MCF 10A (cell line): Measurements from ENCODE around the gene CYP2R1. TPM values are rescaled to one million over a fixed set of nuclear protein-coding genes. Genes with fewer than 3 reads are reported as not detected.

Experiments
- BruUV-seq: library from RNA; stranded (reverse); fragments of 400-500 nt; replicated peaks from 2 replicates; lab custom pipeline; 2021; lab: Mats Ljungman, UMichigan
- CTCF ChIA-PET: fragments of 300-600 bp; sonication (Branson Sonifier 250); formaldehyde crosslinking; extraction: SDS; loops from one replicate; lab custom pipeline; 2021; ENCODE audit warnings: antibody characterized with exemption, inconsistent platforms; lab: Yijun Ruan, JAX
- POLR2A ChIA-PET: fragments of 300-600, 350-650 bp; sonication (Branson Sonifier 250); formaldehyde crosslinking; extraction: SDS; loops from one replicate; lab custom pipeline; 2020; ENCODE audit warnings: antibody characterized with exemption, inconsistent platforms; lab: Yijun Ruan, JAX
- DNase-seq: peaks from one replicate; pipeline ENCODE4 v3.0.0-alpha.2; 2018; ENCODE audit not compliant: unreplicated experiment
- H3K27ac Mint-ChIP-seq: one replicate; pipeline ENCODE4 v1.8.0; 2022; ENCODE audit warnings: mild to moderate bottlenecking, low read depth, mixed read lengths; ENCODE audit not compliant: unreplicated experiment
- H3K27me3 Mint-ChIP-seq: one replicate; pipeline ENCODE4 v1.8.0; 2022; ENCODE audit warnings: mixed read lengths; ENCODE audit not compliant: insufficient read depth, unreplicated experiment
- H3K36me3 Mint-ChIP-seq: one replicate; pipeline ENCODE4 v1.8.0; 2022; ENCODE audit warnings: mild to moderate bottlenecking, moderate library complexity, mixed read lengths; ENCODE audit not compliant: insufficient read depth, unreplicated experiment
- H3K4me1 Mint-ChIP-seq: one replicate; pipeline ENCODE4 v1.8.0; 2022; ENCODE audit warnings: mixed read lengths; ENCODE audit not compliant: insufficient read depth, unreplicated experiment
- H3K4me3 Mint-ChIP-seq: one replicate; pipeline ENCODE4 v1.8.0; 2022; ENCODE audit warnings: mild to moderate bottlenecking, moderate library complexity, mixed read lengths; ENCODE audit not compliant: unreplicated experiment
- H3K9me3 Mint-ChIP-seq: one replicate; pipeline ENCODE4 v1.8.0; 2022; ENCODE audit warnings: mixed read lengths; ENCODE audit not compliant: unreplicated experiment
- intact Hi-C: fragments of 100-400 bp; cut with micrococcal nuclease; formaldehyde crosslinking; loops from 2 replicates; pipeline ENCODE4 v1.14.1; 2022
- total RNA-seq: library from RNA; stranded (reverse); gene quantifications from 2 replicates; pipeline ENCODE4 v1.2.3, GENCODE V29; 2022
- TF ChIP-seq, protein P1 (sequence below): fragments of 200-600 bp; IDR thresholded peaks from one replicate; pipeline ENCODE4 v1.8.0; 2022; ENCODE audit warnings: antibody characterized with exemption, mild to moderate bottlenecking; ENCODE audit not compliant: unreplicated experiment

The CYP2R1 gene
- total RNA-seq, 1 experiment from 2014 or later, result 20.5 TPM

DNA sequence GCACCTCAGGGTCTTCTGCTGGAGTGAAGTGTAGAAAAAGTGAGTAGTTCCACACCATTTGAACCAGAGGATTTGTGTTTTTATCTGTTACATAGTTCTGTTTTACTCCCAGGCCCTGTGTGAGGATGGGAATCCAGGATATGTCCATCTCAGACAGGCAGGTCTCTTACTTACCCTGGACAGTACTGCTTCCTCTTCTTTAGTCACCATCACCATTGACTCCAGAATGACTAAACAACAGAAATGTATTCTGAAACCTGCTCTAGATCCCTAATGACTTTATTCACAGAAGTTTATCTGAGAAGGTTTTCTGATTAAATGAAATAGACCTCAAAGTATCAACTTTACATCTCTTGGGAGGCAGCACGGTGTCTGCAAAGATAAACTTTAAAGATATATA is 33.6 kb downstream of the CYP2R1 start:
- Mint-ChIP-seq H3K4me1 (no peaks in the 10 kb centered on the region), H3K27me3 (peaks cover 22% of the 10 kb centered on the region), H3K4me3 (no peak overlapping the region), H3K27ac (no peak overlapping the region), H3K9me3 (no peaks in the 10 kb centered on the region), H3K36me3 (no peaks in the 10 kb centered on the region)
- TF ChIP-seq, protein P1, sequence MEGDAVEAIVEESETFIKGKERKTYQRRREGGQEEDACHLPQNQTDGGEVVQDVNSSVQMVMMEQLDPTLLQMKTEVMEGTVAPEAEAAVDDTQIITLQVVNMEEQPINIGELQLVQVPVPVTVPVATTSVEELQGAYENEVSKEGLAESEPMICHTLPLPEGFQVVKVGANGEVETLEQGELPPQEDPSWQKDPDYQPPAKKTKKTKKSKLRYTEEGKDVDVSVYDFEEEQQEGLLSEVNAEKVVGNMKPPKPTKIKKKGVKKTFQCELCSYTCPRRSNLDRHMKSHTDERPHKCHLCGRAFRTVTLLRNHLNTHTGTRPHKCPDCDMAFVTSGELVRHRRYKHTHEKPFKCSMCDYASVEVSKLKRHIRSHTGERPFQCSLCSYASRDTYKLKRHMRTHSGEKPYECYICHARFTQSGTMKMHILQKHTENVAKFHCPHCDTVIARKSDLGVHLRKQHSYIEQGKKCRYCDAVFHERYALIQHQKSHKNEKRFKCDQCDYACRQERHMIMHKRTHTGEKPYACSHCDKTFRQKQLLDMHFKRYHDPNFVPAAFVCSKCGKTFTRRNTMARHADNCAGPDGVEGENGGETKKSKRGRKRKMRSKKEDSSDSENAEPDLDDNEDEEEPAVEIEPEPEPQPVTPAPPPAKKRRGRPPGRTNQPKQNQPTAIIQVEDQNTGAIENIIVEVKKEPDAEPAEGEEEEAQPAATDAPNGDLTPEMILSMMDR, result no peak
- intact Hi-C loops, result no loop called here
- DNase-seq, result no peak
- ChIA-PET POLR2A (interaction anchor here (1.5 kb wide), 1 partner anchor 33 kb away, joined by 7 read pairs; the partner anchor contains the start of gene CYP2R1), CTCF (interaction anchor here (1.2 kb wide), 1 partner anchor 16 kb away, joined by 3 read pairs; no protein-coding TSS in a partner anchor)
- no TSS peak for BruUV-seq

DNA sequence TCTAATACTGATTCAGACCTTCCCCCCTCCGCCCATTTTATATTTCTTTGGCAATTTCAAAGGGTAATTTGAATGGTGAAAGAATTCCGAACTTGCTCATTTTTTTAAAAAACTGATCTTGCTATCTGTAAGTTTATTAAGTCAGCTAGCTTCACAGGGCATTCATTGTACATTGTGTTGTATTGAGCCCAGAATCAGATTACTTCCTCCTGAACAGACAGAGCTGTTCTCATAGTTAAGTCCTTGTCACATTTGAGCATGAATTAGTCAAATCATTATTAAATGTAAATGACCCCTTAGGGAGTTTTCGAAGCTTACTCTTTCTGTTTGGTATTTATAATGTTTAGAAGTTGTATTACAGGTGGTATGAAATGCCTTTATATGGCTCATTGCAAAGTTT is 34.4 kb downstream of the CYP2R1 start:
- CTCF ChIA-PET, result interaction anchor here (0.5 to 1.2 kb wide), 4 partner anchors 17 to 353 kb away, joined by 3 to 6 read pairs (median 5); no protein-coding TSS in a partner anchor
- intact Hi-C loops, result no loop called here
- BruUV-seq, result no TSS peak
- H3K36me3 Mint-ChIP-seq, result no peaks in the 10 kb centered on the region
- peaks cover 6% of the 10 kb centered on the region for H3K4me1 Mint-ChIP-seq
- no peaks in the 10 kb centered on the region for H3K9me3 Mint-ChIP-seq
- no peak overlapping the region for H3K27ac Mint-ChIP-seq
- TF ChIP-seq, protein P1, result no peak
- no peak overlapping the region for H3K4me3 Mint-ChIP-seq
- no peak for DNase-seq
- POLR2A ChIA-PET, result interaction anchor here (1.5 kb wide), 1 partner anchor 34 kb away, joined by 7 read pairs; the partner anchor contains the start of gene CYP2R1
- H3K27me3 Mint-ChIP-seq, result peaks cover 22% of the 10 kb centered on the region

DNA sequence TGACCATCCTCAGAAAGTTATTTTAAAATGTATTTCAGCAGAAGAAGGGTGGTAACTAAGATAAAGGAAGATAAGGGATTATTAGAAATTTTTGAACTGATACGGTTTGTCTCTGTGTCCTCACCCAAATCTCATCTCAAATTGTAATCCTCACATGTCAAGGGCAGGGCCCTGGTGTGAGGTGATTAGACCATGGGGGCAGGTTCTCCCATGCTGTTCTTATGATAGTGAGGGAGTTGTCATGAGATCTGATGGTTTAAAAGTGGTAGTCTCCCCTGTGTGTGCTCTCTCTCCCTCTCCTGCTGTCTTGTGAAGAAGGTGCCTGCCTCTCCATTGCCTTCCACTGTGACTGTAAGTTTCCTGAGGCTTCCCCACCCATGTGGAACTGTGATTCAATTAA is 36.1 kb downstream of the CYP2R1 start:
- Mint-ChIP-seq H3K36me3 (no peaks in the 10 kb centered on the region), H3K4me1 (peaks cover 10% of the 10 kb centered on the region), H3K27ac (no peak overlapping the region), H3K27me3 (peaks cover 22% of the 10 kb centered on the region), H3K9me3 (no peaks in the 10 kb centered on the region), H3K4me3 (no peak overlapping the region)
- intact Hi-C loops, result no loop called here
- no TSS peak for BruUV-seq
- POLR2A ChIA-PET, result interaction anchor here (0.7 kb wide), 1 partner anchor 36 kb away, joined by 3 read pairs; the partner anchor contains the start of gene CYP2R1
- CTCF ChIA-PET, result interaction anchor here (0.7 kb wide), 1 partner anchor 342 kb away, joined by 3 read pairs; no protein-coding TSS in a partner anchor
- TF ChIP-seq, protein P1, result no peak
- DNase-seq, result no peak

DNA sequence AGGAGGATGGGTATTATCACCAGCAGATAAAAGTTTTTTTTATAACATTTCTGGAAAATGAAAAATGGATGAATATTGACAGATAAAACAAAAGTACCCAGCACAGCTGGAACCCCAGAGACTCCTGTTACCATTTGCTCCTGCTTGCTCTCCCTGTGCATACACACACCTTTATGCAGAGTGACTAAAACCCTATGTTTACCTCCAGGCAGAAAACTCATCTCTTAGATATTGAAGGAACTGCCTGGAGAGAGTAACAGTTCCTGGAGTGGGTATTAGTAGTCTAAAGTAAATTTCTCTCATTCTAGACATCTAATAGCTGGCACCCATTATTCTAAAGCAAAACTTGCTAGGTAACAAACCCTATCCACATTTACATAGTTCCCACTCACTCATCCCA is 38.0 kb downstream of the CYP2R1 start:
- intact Hi-C loops, result no loop called here
- Mint-ChIP-seq H3K9me3 (no peaks in the 10 kb centered on the region), H3K4me1 (peaks cover 10% of the 10 kb centered on the region), H3K36me3 (no peaks in the 10 kb centered on the region), H3K4me3 (no peak overlapping the region), H3K27me3 (peaks cover 22% of the 10 kb centered on the region), H3K27ac (no peak overlapping the region)
- DNase-seq, result no peak
- BruUV-seq, result no TSS peak
- CTCF ChIA-PET, result interaction anchor here (0.7 kb wide), 1 partner anchor 52 kb away, joined by 4 read pairs; no protein-coding TSS in a partner anchor
- POLR2A ChIA-PET, result no interaction called here
- TF ChIP-seq, protein P1, result no peak
